ENCODE measurements around the gene INPP5J. TPM values are rescaled to one million over a fixed set of nuclear protein-coding genes. Genes with fewer than 3 reads are reported as not detected.

Gene INPP5J
- total and polyA plus RNA-seq, 10 of the 15 experiments (the other 5 are each of a cell fraction or from before 2014, with no cell fraction given): 0.18 to 2.8 (median 1.5) TPM; not detected in 1

GRCh38 chr22:31142285-31142684 lies 19.5 kb downstream of the INPP5J start:
- H3K9ac ChIP-seq (ENCODE audit: control insufficient read depth, insufficient read depth, low read length): no peak overlapping the region
- H3K9me3 ChIP-seq (replicated peaks; ENCODE audit: control insufficient read depth, insufficient read depth, low read length): no peaks in the 10 kb centered on the region
- in situ Hi-C loops (cut with MboI): no loop called here
- FAIRE-seq: no peak
- H4K20me1 ChIP-seq (ENCODE audit: control insufficient read depth, insufficient read depth): no peaks in the 10 kb centered on the region
- H3K27me3 ChIP-seq (replicated peaks in 1 of 2; ENCODE audit: control insufficient read depth in 2 of 2, insufficient read depth in 2 of 2, low read length in 1 of 2): no peaks in the 10 kb centered on the region; a peak in 2 of 4 replicates
- TF ChIP-seq YY1 (IDR thresholded peaks at IDR 0.05; ENCODE audit: low read depth, low read length) (no peak), MXI1 (IDR thresholded peaks at IDR 0.05; ENCODE audit: low read depth, low read length) (no peak), SIX5 (IDR thresholded peaks at IDR 0.05; ENCODE audit: low read depth, low read length, severe bottlenecking) (no peak), PML (IDR thresholded peaks at IDR 0.05; ENCODE audit: low read length) (no peak), ZNF274 (IDR thresholded peaks at IDR 0.05; ENCODE audit: insufficient read depth, insufficient read length) (no peak), FOXM1 (IDR thresholded peaks at IDR 0.05; ENCODE audit: low read depth, low read length) (no peak), SKIL (IDR thresholded peaks at IDR 0.05; ENCODE audit: low read depth, poor library complexity, severe bottlenecking) (no peak), CHD2 (IDR thresholded peaks at IDR 0.05; ENCODE audit: borderline replicate concordance, low read depth, low read length) (no peak), WRNIP1 (IDR thresholded peaks at IDR 0.05; ENCODE audit: borderline replicate concordance, low read depth, low read length) (no peak), SUPT20H (IDR thresholded peaks at IDR 0.05; ENCODE audit: borderline replicate concordance, control insufficient read depth, low read depth, low read length) (no peak), GATAD2B (conservative IDR thresholded peaks at IDR 0.05; ENCODE audit: low read depth) (no peak), SREBF2 (IDR thresholded peaks at IDR 0.05; ENCODE audit: low read length) (no peak), JUNB (IDR thresholded peaks at IDR 0.05) (no peak), CUX1 (IDR thresholded peaks at IDR 0.05; ENCODE audit: insufficient replicate concordance, low read depth, low read length) (no peak), ZBTB33 (IDR thresholded peaks at IDR 0.05) (no peak), RAD51 (IDR thresholded peaks at IDR 0.05) (no peak), NRF1 (conservative IDR thresholded peaks at IDR 0.05; ENCODE audit: low read depth, low read length) (no peak)
- H3K79me2 ChIP-seq (ENCODE audit: control insufficient read depth, insufficient read depth, low read length): no peaks in the 10 kb centered on the region
- intact Hi-C loops (cut with micrococcal nuclease; ENCODE audit: unreplicated experiment): no loop called here
- H3K27ac ChIP-seq (ENCODE audit: control insufficient read depth, insufficient read depth): no peak overlapping the region
- no TSS peak for BruUV-seq (replicated peaks)
- ChIA-PET CTCF (interaction anchor here (1.5 kb wide), 1 partner anchor 35 kb away, joined by 3 read pairs; the partner anchor contains the start of gene SELENOM), POLR2A (no interaction called here), RAD21 (ENCODE audit: unreplicated experiment) (interaction anchor here (0.6 kb wide), 1 partner anchor 221 kb away, joined by 5 read pairs; no protein-coding TSS in a partner anchor), SMC1A (ENCODE audit: uncharacterized antibody, unreplicated experiment) (no interaction called here)
- H3K4me3 ChIP-seq: no peak overlapping the region
- no peak overlapping the region for H2AFZ ChIP-seq (ENCODE audit: control insufficient read depth, low read depth, low read length)
- DNase-seq (ENCODE audit: low read depth, low spot score): no peak
- no peak overlapping the region for H3K4me2 ChIP-seq (ENCODE audit: control insufficient read depth, insufficient read depth)
- H3K36me3 ChIP-seq (ENCODE audit: control insufficient read depth in 2 of 2, insufficient read depth in 2 of 2, low read length in 1 of 2): no peaks in the 10 kb centered on the region
- ATAC-seq: no peak
- WGBS (ENCODE audit: insufficient coverage, insufficient replicate concordance, low lambda C conversion rate, missing lambda C conversion rate): 1% methylated on average over 4 of the region's 4 CpGs
- no peaks in the 10 kb centered on the region for H3K4me1 ChIP-seq (ENCODE audit: control insufficient read depth, insufficient read depth, low read length)

Measured in GM12878 (cell line).